ENCODE data around the gene NUDC.

NUDC gene

DNA sequence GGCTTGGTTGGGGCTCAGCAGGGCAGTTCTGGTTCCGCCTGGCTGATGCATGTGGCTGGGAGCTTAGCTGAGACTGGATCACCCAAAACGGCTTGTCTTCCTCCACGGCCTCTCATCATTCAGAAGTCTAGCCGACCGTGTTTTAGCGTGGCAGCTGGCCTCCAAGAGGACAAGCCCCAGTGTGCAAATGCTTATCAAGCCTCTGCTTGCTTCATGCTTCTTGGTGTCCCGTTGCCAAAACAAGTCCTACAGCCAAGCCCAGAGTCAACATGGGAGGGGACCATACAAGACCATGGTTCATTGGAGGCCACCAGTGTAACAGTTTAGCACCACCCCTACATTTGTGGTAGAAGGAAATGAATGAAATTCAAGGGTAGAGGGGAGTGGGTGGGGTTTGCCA lies 49.3 kb downstream of the NUDC start:
- no peak for DNase-seq (ENCODE audit: low read depth)
- TF ChIP-seq, protein P1, sequence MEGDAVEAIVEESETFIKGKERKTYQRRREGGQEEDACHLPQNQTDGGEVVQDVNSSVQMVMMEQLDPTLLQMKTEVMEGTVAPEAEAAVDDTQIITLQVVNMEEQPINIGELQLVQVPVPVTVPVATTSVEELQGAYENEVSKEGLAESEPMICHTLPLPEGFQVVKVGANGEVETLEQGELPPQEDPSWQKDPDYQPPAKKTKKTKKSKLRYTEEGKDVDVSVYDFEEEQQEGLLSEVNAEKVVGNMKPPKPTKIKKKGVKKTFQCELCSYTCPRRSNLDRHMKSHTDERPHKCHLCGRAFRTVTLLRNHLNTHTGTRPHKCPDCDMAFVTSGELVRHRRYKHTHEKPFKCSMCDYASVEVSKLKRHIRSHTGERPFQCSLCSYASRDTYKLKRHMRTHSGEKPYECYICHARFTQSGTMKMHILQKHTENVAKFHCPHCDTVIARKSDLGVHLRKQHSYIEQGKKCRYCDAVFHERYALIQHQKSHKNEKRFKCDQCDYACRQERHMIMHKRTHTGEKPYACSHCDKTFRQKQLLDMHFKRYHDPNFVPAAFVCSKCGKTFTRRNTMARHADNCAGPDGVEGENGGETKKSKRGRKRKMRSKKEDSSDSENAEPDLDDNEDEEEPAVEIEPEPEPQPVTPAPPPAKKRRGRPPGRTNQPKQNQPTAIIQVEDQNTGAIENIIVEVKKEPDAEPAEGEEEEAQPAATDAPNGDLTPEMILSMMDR (IDR thresholded peaks at IDR 0.05; ENCODE audit: insufficient read depth, low read depth, low read length, missing control alignments) = no peak

DNA sequence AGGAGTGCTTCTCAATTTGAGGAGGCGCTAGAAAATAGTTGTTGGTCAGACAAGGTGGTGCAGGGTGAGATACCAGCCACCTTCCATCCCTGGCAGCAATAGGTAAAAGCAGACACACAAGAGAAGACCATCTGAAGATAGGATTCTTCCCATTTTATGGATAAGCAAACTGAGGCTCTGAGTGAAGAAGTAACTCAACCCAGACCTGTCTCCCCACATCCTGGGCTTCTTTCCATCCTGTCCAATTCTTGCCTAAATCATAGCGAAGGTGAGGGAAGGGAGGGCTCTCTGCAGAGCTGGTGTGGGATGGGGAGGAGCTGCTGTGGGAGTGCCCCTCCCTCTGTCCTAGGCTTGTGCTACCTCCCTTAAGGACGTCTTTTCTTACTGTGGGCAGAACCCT lies 50.0 kb downstream of the NUDC start:
- TF ChIP-seq, protein P1 (IDR thresholded peaks at IDR 0.05; ENCODE audit: insufficient read depth, low read depth, low read length, missing control alignments) = no peak
- H3K4me3 ChIP-seq (ENCODE audit: low read depth, low read length) = no peak overlapping the region
- DNase-seq (ENCODE audit: low read depth) = no peak

More for the DNA sequence above, 49.3 kb downstream of the NUDC start:
- H3K4me3 ChIP-seq (ENCODE audit: low read depth, low read length) = no peak overlapping the region

DNA sequence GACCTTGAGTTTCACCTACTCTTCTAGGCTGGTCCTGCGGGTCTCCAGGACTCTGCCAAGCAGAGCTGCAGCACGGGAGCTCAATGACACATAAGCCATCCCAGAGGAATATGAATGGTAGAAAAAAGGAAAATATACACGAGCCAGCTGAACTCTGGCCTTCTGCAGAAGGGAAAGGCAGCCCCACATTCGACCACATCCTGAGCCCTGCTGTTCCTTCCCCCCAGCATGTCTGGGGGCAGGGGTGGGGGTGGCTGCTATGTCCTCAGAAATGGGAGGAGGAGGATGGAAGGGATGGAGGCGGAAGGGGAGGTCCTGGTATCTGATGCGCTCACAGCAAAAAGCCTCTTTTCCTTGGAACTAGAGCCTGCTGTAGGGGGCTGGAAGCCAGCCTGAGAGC lies 50.8 kb downstream of the NUDC start:
- TF ChIP-seq, protein P1 (IDR thresholded peaks at IDR 0.05; ENCODE audit: insufficient read depth, low read depth, low read length, missing control alignments) = no peak
- no peak for DNase-seq (ENCODE audit: low read depth)
- H3K4me3 ChIP-seq (ENCODE audit: low read depth, low read length) = no peak overlapping the region

DNA sequence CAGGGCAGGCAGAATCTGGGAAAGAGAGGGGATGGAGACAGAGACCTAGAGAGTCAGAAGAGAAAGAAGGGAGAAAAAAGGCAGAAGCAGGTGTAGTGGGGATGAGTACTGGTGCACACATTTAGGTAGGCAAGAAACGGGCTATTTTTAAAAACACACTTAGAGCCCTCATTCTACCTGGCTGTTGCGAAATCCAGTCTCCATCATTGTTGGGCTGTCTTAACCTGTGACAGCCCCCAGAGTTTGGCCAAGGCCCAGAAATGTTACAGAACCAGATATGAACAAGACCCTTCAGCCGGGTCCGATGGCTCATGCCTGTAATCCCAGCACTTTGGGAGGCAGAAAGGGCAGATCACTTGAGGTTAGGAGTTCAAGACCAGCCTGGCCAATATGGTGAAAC lies 51.3 kb downstream of the NUDC start:
- no peak for DNase-seq (ENCODE audit: low read depth)
- TF ChIP-seq, protein P1 (IDR thresholded peaks at IDR 0.05; ENCODE audit: insufficient read depth, low read depth, low read length, missing control alignments) = no peak
- H3K4me3 ChIP-seq (ENCODE audit: low read depth, low read length) = no peak overlapping the region

DNA sequence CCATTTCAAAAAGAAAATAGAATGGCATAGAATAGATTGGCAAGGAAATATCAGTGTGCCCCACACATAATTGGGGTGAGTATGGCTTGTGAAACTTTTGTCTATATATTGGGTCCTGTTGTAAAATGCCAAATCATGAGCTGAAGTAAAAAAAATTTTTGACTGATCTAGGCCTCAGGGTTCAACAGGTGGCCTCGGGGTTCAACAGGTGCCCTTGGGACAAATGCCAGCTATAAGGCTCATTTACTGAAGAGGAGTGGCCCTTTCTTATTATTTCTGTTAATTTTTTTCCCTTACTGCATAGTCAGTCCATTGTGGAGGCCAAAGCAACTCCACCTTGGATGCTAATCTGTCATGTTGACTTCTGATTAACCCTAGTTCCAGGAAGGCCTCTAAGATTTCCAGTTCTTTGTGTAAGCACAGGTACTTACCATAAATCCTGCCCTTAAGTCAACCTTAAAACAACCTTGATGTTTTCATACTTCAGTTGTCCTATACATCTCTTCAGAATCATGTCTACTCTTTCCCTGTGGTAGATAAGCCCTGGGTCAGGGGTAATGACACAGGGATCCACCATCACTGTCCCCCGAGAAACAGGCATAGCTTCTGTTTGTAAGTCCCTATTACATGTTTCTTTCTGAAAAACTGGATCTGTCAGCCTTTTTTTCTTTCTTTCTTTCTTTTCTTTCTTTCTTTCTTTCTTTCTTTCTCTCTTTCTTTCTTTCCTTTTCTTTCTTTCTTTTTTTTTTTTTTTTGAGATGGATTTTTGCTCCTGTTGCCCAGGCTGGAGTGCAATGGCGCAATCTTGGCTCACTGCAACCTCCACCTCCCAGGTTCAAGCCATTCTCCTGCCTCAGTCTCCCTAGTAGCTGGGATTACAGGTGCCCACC lies 55.3 kb downstream of the NUDC start:
- H3K4me3 ChIP-seq (ENCODE audit: low read depth, low read length) = no peak overlapping the region
- DNase-seq (ENCODE audit: low read depth) = no peak
- TF ChIP-seq, protein P1 (IDR thresholded peaks at IDR 0.05; ENCODE audit: insufficient read depth, low read depth, low read length, missing control alignments) = no peak

DNA sequence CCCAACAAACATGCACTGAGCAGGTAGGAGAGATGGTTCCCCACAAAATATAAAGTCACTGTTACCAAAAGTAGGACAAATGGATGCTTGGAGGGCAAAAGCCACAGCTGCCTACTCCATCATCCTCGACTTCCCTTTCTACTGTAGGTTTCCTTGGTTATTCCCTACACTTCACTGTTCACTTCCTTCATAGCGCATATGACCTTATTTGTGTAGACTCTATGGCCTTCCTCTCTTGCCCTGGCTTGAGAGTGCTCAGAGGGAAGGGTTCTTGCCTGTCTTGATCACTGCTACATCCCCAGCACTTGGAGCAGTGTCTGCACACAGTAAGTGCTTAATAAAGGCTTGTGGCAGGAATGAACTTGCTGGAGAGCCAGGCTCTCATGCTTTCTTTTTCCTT lies 57.4 kb downstream of the NUDC start:
- TF ChIP-seq, protein P1 (IDR thresholded peaks at IDR 0.05; ENCODE audit: insufficient read depth, low read depth, low read length, missing control alignments) = no peak
- DNase-seq (ENCODE audit: low read depth) = no peak
- no peak overlapping the region for H3K4me3 ChIP-seq (ENCODE audit: low read depth, low read length)

All from GM12865 (cell line).